SK-N-SH (cell line): ENCODE measurements around the gene CASD1. TPM values are rescaled to one million over a fixed set of nuclear protein-coding genes. Genes with fewer than 3 reads are reported as not detected.

Experiments
- CTCF ChIA-PET: fragments of 300-600, 350-600 bp; formaldehyde crosslinking; extraction: SDS; loops from one replicate; lab custom pipeline; 2021; lab: Yijun Ruan, JAX
- POLR2A ChIA-PET: fragments of 350-600 bp; sonication (Branson Sonifier 250); formaldehyde crosslinking; extraction: SDS; loops from one replicate; lab custom pipeline; 2020; ENCODE audit warnings: antibody characterized with exemption, inconsistent platforms; lab: Yijun Ruan, JAX
- DNase-seq: peaks from one replicate; pipeline ENCODE4 v3.0.0; 2012
- H2AFZ ChIP-seq: fragments of 200-600 bp; sonication (generic); 2 replicates; pipeline ENCODE4 v1.8.1; 2016; ENCODE audit warnings: antibody characterized with exemption, mild to moderate bottlenecking, low read depth
- H3F3A ChIP-seq: fragments of 200-600 bp; sonication (generic); replicated peaks from 2 replicates; pipeline ENCODE3; 2016; ENCODE audit warnings: antibody characterized with exemption, mild to moderate bottlenecking; ENCODE audit not compliant: insufficient read depth
- H3K27ac ChIP-seq, 2 experiments: fragments of 200-500 bp in 1 of 2; fragments of 200-600 bp in 1 of 2; sonication (Bioruptor generic) in 1 of 2; sonication (generic), shearing (Covaris generic) in 1 of 2; 2 replicates each; pipeline versions ENCODE4 v1.5.1 to v1.6.1; 2014 to 2016; ENCODE audit warnings: low read depth in 2 of 2, inconsistent platforms in 1 of 2, low read length in 1 of 2, mild to moderate bottlenecking in 1 of 2, mixed read lengths in 1 of 2
- H3K27me3 ChIP-seq: fragments of 200-600 bp; sonication (generic), shearing (Covaris generic); 2 replicates; pipeline ENCODE4 v1.6.1; 2016; ENCODE audit warnings: mixed run types; ENCODE audit not compliant: insufficient read depth
- H3K36me3 ChIP-seq, 2 experiments: fragments of 200-500 bp in 1 of 2; fragments of 200-600 bp in 1 of 2; sonication (Bioruptor generic) in 1 of 2; sonication (generic) in 1 of 2; replicated peaks in 1 of 2; 2 replicates each; pipeline versions ENCODE3 to v1.5.1; 2014 to 2016; ENCODE audit warnings: low read length in 1 of 2, mild to moderate bottlenecking in 1 of 2; ENCODE audit not compliant: insufficient read depth in 2 of 2, control insufficient read depth in 1 of 2
- H3K4me1 ChIP-seq, 2 experiments: fragments of 200-500 bp in 1 of 2; fragments of 200-600 bp in 1 of 2; sonication (Bioruptor generic) in 1 of 2; sonication (generic), shearing (Covaris generic) in 1 of 2; 2 replicates each; pipeline versions ENCODE4 v1.5.1 to v1.6.1; 2014 to 2016; ENCODE audit warnings: low read depth in 1 of 2, low read length in 1 of 2, mixed run types in 1 of 2; ENCODE audit not compliant: insufficient read depth in 2 of 2, control insufficient read depth in 1 of 2
- H3K4me2 ChIP-seq: fragments of 200-600 bp; sonication (generic), shearing (Covaris generic); 2 replicates; pipeline ENCODE4 v1.6.1; 2017; ENCODE audit warnings: mixed run types
- H3K4me3 ChIP-seq, 2 experiments: fragments of 200-500 bp in 1 of 2; fragments of 200-600 bp in 1 of 2; sonication (Bioruptor generic) in 1 of 2; sonication (generic), shearing (Covaris generic) in 1 of 2; 2 replicates each; pipeline versions ENCODE4 v1.5.1 to v1.8.1; 2014 to 2016; ENCODE audit warnings: low read depth in 2 of 2, inconsistent platforms in 1 of 2, low read length in 1 of 2, mild to moderate bottlenecking in 1 of 2, mixed read lengths in 1 of 2, moderate library complexity in 1 of 2
- H3K79me2 ChIP-seq: fragments of 200-600 bp; sonication (generic); 2 replicates; pipeline ENCODE4 v1.8.1; 2017; ENCODE audit warnings: mild to moderate bottlenecking; ENCODE audit not compliant: insufficient read depth
- H3K9ac ChIP-seq: fragments of 200-600 bp; sonication (generic); 2 replicates; pipeline ENCODE4 v1.6.1; 2017; ENCODE audit warnings: mixed run types
- H3K9me2 ChIP-seq: fragments of 200-600 bp; sonication (generic); 2 replicates; pipeline ENCODE4 v1.6.1; 2017; ENCODE audit warnings: mixed run types
- H3K9me3 ChIP-seq: fragments of 200-600 bp; sonication (generic); 2 replicates; pipeline ENCODE4 v1.6.1; 2017; ENCODE audit warnings: mixed run types, mild to moderate bottlenecking, moderate library complexity
- H4K20me1 ChIP-seq: fragments of 200-600 bp; sonication (generic); 2 replicates; pipeline ENCODE4 v1.6.1; 2017; ENCODE audit warnings: mild to moderate bottlenecking, mixed run types; ENCODE audit not compliant: insufficient read depth
- CHD2 ChIP-seq: fragments of 150-350 bp; IDR thresholded peaks from 2 replicates; pipeline ENCODE4 v1.6.1; 2018; ENCODE audit warnings: low read length; ENCODE audit not compliant: partially characterized antibody
- ELF1 ChIP-seq: IDR thresholded peaks from 2 replicates; pipeline ENCODE4 v1.4.0; 2012
- EZH2phosphoT487 ChIP-seq: fragments of 200-600 bp; sonication (generic); IDR thresholded peaks from 2 replicates; pipeline ENCODE4 v1.6.1; 2017; ENCODE audit warnings: low read depth, mixed run types, mild to moderate bottlenecking, antibody characterized with exemption, moderate library complexity, borderline replicate concordance
- FOSL2 ChIP-seq: IDR thresholded peaks from 2 replicates; pipeline ENCODE4 v1.4.0; 2012; ENCODE audit warnings: low read depth, mild to moderate bottlenecking, moderate library complexity, borderline replicate concordance
- FOXJ3 ChIP-seq: sonication (generic); formaldehyde crosslinking; IDR thresholded peaks from 2 replicates; pipeline ENCODE4 v1.5.1; 2020; ENCODE audit warnings: mild to moderate bottlenecking, missing genetic modification reagents
- IRF3 ChIP-seq: fragments of 150-350 bp; IDR thresholded peaks from 2 replicates; pipeline ENCODE4 v1.6.1; 2016; ENCODE audit warnings: mild to moderate bottlenecking, low read depth, low read length
- MAX ChIP-seq: IDR thresholded peaks from 2 replicates; pipeline ENCODE4 v1.4.0; 2012; ENCODE audit warnings: low read depth
- MEF2A ChIP-seq: IDR thresholded peaks from 2 replicates; pipeline ENCODE4 v1.4.0; 2012; ENCODE audit warnings: low read depth, borderline replicate concordance
- MXI1 ChIP-seq: IDR thresholded peaks from 2 replicates; pipeline ENCODE4 v1.6.1; 2012; ENCODE audit warnings: mild to moderate bottlenecking, low read depth, low read length, improper control_type of control experiment
- NFIC ChIP-seq: IDR thresholded peaks from 2 replicates; pipeline ENCODE4 v1.4.0; 2012; ENCODE audit warnings: borderline replicate concordance
- NRF1 ChIP-seq: IDR thresholded peaks from 2 replicates; pipeline ENCODE4 v1.6.1; 2012; ENCODE audit warnings: low read depth, mild to moderate bottlenecking, low read length
- POLR2AphosphoS5 ChIP-seq: IDR thresholded peaks from 2 replicates; pipeline ENCODE4 v1.6.1; 2012; ENCODE audit warnings: low read depth, low read length
- REST ChIP-seq: IDR thresholded peaks from 2 replicates; pipeline ENCODE4 v1.6.1; 2012; ENCODE audit warnings: mild to moderate bottlenecking, low read depth, low read length, moderate library complexity
- RFX5 ChIP-seq: IDR thresholded peaks from 2 replicates; pipeline ENCODE4 v1.6.1; 2012; ENCODE audit warnings: mild to moderate bottlenecking, improper control_type of control experiment, low read length
- TCF12 ChIP-seq: IDR thresholded peaks from 2 replicates; pipeline ENCODE4 v1.4.0; 2012
- TEAD4 ChIP-seq: IDR thresholded peaks from 2 replicates; pipeline ENCODE4 v1.4.0; 2012; ENCODE audit warnings: mild to moderate bottlenecking, borderline replicate concordance; ENCODE audit not compliant: insufficient read depth
- WGBS: methylation state at CpG from one replicate; pipeline ENCODE4 v1.1.6; 2017; ENCODE audit warnings: low lambda C conversion rate; 5-methylcytosine and 5-hydroxymethylcytosine counted together
- polyA plus RNA-seq, 3 experiments: library from polyadenylated mRNA; depleted of rRNA; stranded (reverse); fragments of >200 nt; gene quantifications; 2 replicates each; pipeline ENCODE4 v1.2.3, GENCODE V29; 2012

The CASD1 gene
- polyA plus RNA-seq, 1 of the 3 experiments (the other 2 are of a cell fraction) = 8.5 TPM

- Histone ChIP-seq H2AFZ (no peak overlapping the region), H3K9me3 (peaks cover 11% of the 10 kb centered on the region; the same call in 1 of the 2 replicates), H3F3A (no peaks in the 10 kb centered on the region), H3K79me2 (no peaks in the 10 kb centered on the region), H3K36me3 (peaks cover 4 to 7% of the 10 kb centered on the region in 2 experiments), H3K4me1 (no peaks in the 10 kb centered on the region; a peak in 1 of 4 replicates), H4K20me1 (no peaks in the 10 kb centered on the region), H3K4me3 (no peak overlapping the region), H3K9me2 (no peaks in the 10 kb centered on the region), H3K27me3 (no peaks in the 10 kb centered on the region), H3K9ac (no peak overlapping the region), H3K27ac (no peak overlapping the region), H3K4me2 (no peak overlapping the region)
- TF ChIP-seq MAX = 0 out of 2 replicates have a peak, but pooled peaks have one; percentile 15
- peak; percentile 33; the same call in 1 of the 2 replicates for TF ChIP-seq TCF12
- TF ChIP-seq RFX5 = no peak
- no peak for TF ChIP-seq FOSL2
- no peak for TF ChIP-seq IRF3
- no peak for DNase-seq
- POLR2A ChIA-PET = no interaction called here
- CTCF ChIA-PET = interaction anchor here (1.4 kb wide), 1 partner anchor 68 kb away, joined by 3 read pairs; no protein-coding TSS in a partner anchor
Observed at GRCh38 chr7:94578614-94579013, 69.0 kb downstream of the CASD1 start.

- ChIA-PET CTCF (no interaction called here), POLR2A (no interaction called here)
- no peaks in the 10 kb centered on the region for H4K20me1 ChIP-seq
- peaks cover 11 to 14% of the 10 kb centered on the region in 2 experiments for H3K36me3 ChIP-seq
- H3K27me3 ChIP-seq = no peaks in the 10 kb centered on the region
- no peaks in the 10 kb centered on the region; a peak in 1 of 4 replicates for H3K4me1 ChIP-seq
- H3K9me3 ChIP-seq = peaks cover 5% of the 10 kb centered on the region; the same call in 1 of the 2 replicates
- H2AFZ ChIP-seq = no peak overlapping the region
- no peak overlapping the region for H3K9ac ChIP-seq
- DNase-seq = no peak
- no peaks in the 10 kb centered on the region for H3F3A ChIP-seq
- H3K79me2 ChIP-seq = no peaks in the 10 kb centered on the region
- WGBS = 91% methylated on average over 2 of the region's 2 CpGs
- no peak overlapping the region for H3K27ac ChIP-seq
- H3K4me2 ChIP-seq = no peak overlapping the region
- no peak for TF ChIP-seq FOSL2
- no peak for TF ChIP-seq MXI1
- TF ChIP-seq POLR2AphosphoS5 = no peak
- TF ChIP-seq EZH2phosphoT487 = no peak
- no peaks in the 10 kb centered on the region for H3K9me2 ChIP-seq
- no peak overlapping the region for H3K4me3 ChIP-seq
Observed at GRCh38 chr7:94579470-94579869, 69.9 kb downstream of the CASD1 start.

GRCh38 chr7:94580601-94581000, 71.0 kb downstream of the CASD1 start:
- Histone ChIP-seq H3K27ac (no peak overlapping the region), H3K9me2 (no peaks in the 10 kb centered on the region), H3K27me3 (no peaks in the 10 kb centered on the region), H3K4me3 (no peak overlapping the region), H3K9me3 (no peaks in the 10 kb centered on the region), H3K79me2 (no peaks in the 10 kb centered on the region), H3K36me3 (peaks cover 17 to 19% of the 10 kb centered on the region in 2 experiments), H4K20me1 (no peaks in the 10 kb centered on the region), H3K9ac (no peak overlapping the region), H3K4me1 (no peaks in the 10 kb centered on the region; a peak in 1 of 4 replicates), H3F3A (no peaks in the 10 kb centered on the region), H2AFZ (no peak overlapping the region), H3K4me2 (no peak overlapping the region)
- WGBS = 90% methylated on average over 1 of the region's 1 CpG
- no peak for DNase-seq
- ChIA-PET POLR2A (interaction anchor here (1.1 kb wide), 1 partner anchor 76 kb away, joined by 3 read pairs; no protein-coding TSS in a partner anchor), CTCF (interaction anchor here (0.9 kb wide), 1 partner anchor 15 kb away, joined by 3 read pairs; no protein-coding TSS in a partner anchor)
- TF ChIP-seq FOXJ3 (CRISPR knock-in tag) (no peak), CHD2 (no peak), ELF1 (no peak), NFIC (no peak), TEAD4 (0 out of 2 replicates have a peak, but pooled peaks have one; percentile 16), MXI1 (no peak), MEF2A (no peak), TCF12 (0 out of 2 replicates have a peak, but pooled peaks have one; percentile 8), REST (no peak), NRF1 (no peak)
